AML-193 (cell line): Measurements from ENCODE around the gene SLC38A7.
"Not testable (repeated sequence)": the region's sequence is repeated elsewhere in the genome, so short reads cannot be mapped to it uniquely, and the experiment has no call there.

Experiments
- DNase-seq, 2 experiments: peaks; one replicate each; lab custom pipeline; 2025; lab: John Stamatoyannopoulos, UW

SLC38A7 gene

GRCh38 chr16:58678269-58678668, 6.3 kb downstream of the SLC38A7 start:
- no peak for DNase-seq

GRCh38 chr16:58670946-58671583, 13.5 kb downstream of the SLC38A7 start:
- no peak for DNase-seq

- no peak for DNase-seq
Observed at GRCh38 chr16:58670177-58670576, 14.4 kb downstream of the SLC38A7 start.

GRCh38 chr16:58665200-58665599, 19.4 kb downstream of the SLC38A7 start:
- no peak for DNase-seq

GRCh38 chr16:58661199-58661830, 23.3 kb downstream of the SLC38A7 start:
- DNase-seq = peak; percentile 80 to 81

- DNase-seq = not testable (repeated sequence)
Observed at GRCh38 chr16:58659911-58660310, 24.7 kb downstream of the SLC38A7 start.

- peak; percentile 56 to 67 for DNase-seq
Observed at GRCh38 chr16:58658796-58659211, 25.8 kb downstream of the SLC38A7 start.

- no peak for DNase-seq
Observed at GRCh38 chr16:58656899-58657298, 27.7 kb downstream of the SLC38A7 start.

GRCh38 chr16:58655215-58655596, 29.4 kb downstream of the SLC38A7 start:
- no peak for DNase-seq

GRCh38 chr16:58654560-58655214, 29.9 kb downstream of the SLC38A7 start:
- no peak for DNase-seq

GRCh38 chr16:58652741-58653140, 31.8 kb downstream of the SLC38A7 start:
- DNase-seq = no peak

- DNase-seq = no peak
Observed at GRCh38 chr16:58651965-58652348, 32.6 kb downstream of the SLC38A7 start.

GRCh38 chr16:58649707-58650106, 34.9 kb downstream of the SLC38A7 start:
- DNase-seq = no peak

GRCh38 chr16:58647107-58647506, 37.5 kb downstream of the SLC38A7 start:
- no peak for DNase-seq

- DNase-seq = no peak
Observed at GRCh38 chr16:58644765-58645487, 39.6 kb downstream of the SLC38A7 start.

- DNase-seq = no peak
Observed at GRCh38 chr16:58644108-58644507, 40.5 kb downstream of the SLC38A7 start.

- DNase-seq = no peak
Observed at GRCh38 chr16:58640949-58641348, 43.6 kb downstream of the SLC38A7 start.

GRCh38 chr16:58639836-58640235, 44.7 kb downstream of the SLC38A7 start:
- no peak for DNase-seq

GRCh38 chr16:58639230-58639629, 45.3 kb downstream of the SLC38A7 start:
- DNase-seq = no peak

GRCh38 chr16:58638148-58639036, 46.2 kb downstream of the SLC38A7 start:
- DNase-seq = no peak

- DNase-seq = not testable (repeated sequence)
Observed at GRCh38 chr16:58637021-58637420, 47.5 kb downstream of the SLC38A7 start.

- no peak for DNase-seq
Observed at GRCh38 chr16:58636466-58636865, 48.1 kb downstream of the SLC38A7 start.
